GM23338 (cell line): Measurements from ENCODE around the gene SCFD2. TPM values are rescaled to one million over a fixed set of nuclear protein-coding genes. Genes with fewer than 3 reads are reported as not detected.

Source experiments
- ATAC-seq: fragments of 200-7000 bp; cut with Tn5 transposase; 3 replicates; pipeline ENCODE4 v1.9.1; 2020
- DNase-seq: peaks from one replicate; pipeline ENCODE4 v3.0.0-alpha.2; 2015; ENCODE audit warnings: low spot score
- H2AFZ ChIP-seq: fragments of 200-600 bp; sonication (generic); 2 replicates; pipeline ENCODE4 v1.8.0; 2016; ENCODE audit warnings: antibody characterized with exemption, mild to moderate bottlenecking, moderate library complexity
- H3F3A ChIP-seq: fragments of 200-600 bp; sonication (generic); replicated peaks from 2 replicates; pipeline ENCODE4 v1.8.0; 2017; ENCODE audit warnings: antibody characterized with exemption, mixed run types, low read depth
- H3K27ac ChIP-seq: fragments of 200-600 bp; sonication (generic); 2 replicates; pipeline ENCODE4 v1.6.1; 2016; ENCODE audit warnings: low read depth
- H3K27me3 ChIP-seq: fragments of 200-600 bp; sonication (generic); 2 replicates; pipeline ENCODE4 v1.8.0; 2016; ENCODE audit warnings: mild to moderate bottlenecking, mixed run types, moderate library complexity; ENCODE audit not compliant: insufficient read depth
- H3K36me3 ChIP-seq: fragments of 200-600 bp; sonication (generic); 2 replicates; pipeline ENCODE4 v1.8.0; 2016; ENCODE audit warnings: mild to moderate bottlenecking; ENCODE audit not compliant: insufficient read depth
- H3K4me1 ChIP-seq: fragments of 200-600 bp; sonication (generic); 2 replicates; pipeline ENCODE4 v1.8.0; 2016; ENCODE audit warnings: mild to moderate bottlenecking, moderate library complexity; ENCODE audit not compliant: insufficient read depth
- H3K4me2 ChIP-seq: fragments of 200-600 bp; sonication (generic); 2 replicates; pipeline ENCODE4 v1.7.1; 2017; ENCODE audit warnings: mixed run types
- H3K4me3 ChIP-seq: fragments of 200-600 bp; sonication (generic); 2 replicates; pipeline ENCODE4 v1.6.1; 2016; ENCODE audit warnings: mixed run types
- H3K79me2 ChIP-seq: fragments of 200-600 bp; sonication (generic); replicated peaks from 2 replicates; pipeline ENCODE4 v1.8.0; 2017; ENCODE audit warnings: mild to moderate bottlenecking; ENCODE audit not compliant: insufficient read depth
- H3K9me2 ChIP-seq: fragments of 200-600 bp; sonication (generic); 2 replicates; pipeline ENCODE4 v1.8.0; 2017; ENCODE audit not compliant: insufficient read depth
- H4K20me1 ChIP-seq: fragments of 200-600 bp; sonication (generic); replicated peaks from 2 replicates; pipeline ENCODE4 v1.8.0; 2017; ENCODE audit warnings: mild to moderate bottlenecking; ENCODE audit not compliant: insufficient read depth
- H3K27ac Mint-ChIP-seq: 2 replicates; pipeline ENCODE4 v1.8.0; 2020; ENCODE audit warnings: inconsistent platforms, mild to moderate bottlenecking, moderate library complexity, mixed read lengths
- H3K27me3 Mint-ChIP-seq: 3 replicates; pipeline ENCODE4 v1.8.0; 2022; ENCODE audit warnings: low read depth, mild to moderate bottlenecking, moderate library complexity, mixed read lengths, inconsistent platforms; ENCODE audit not compliant: insufficient read depth, poor library complexity
- H3K36me3 Mint-ChIP-seq: 3 replicates; pipeline ENCODE4 v1.8.0; 2021; ENCODE audit warnings: low read depth, mild to moderate bottlenecking, inconsistent platforms, moderate library complexity, mixed read lengths
- H3K4me1 Mint-ChIP-seq: 3 replicates; pipeline ENCODE4 v1.8.0; 2020; ENCODE audit warnings: mild to moderate bottlenecking, inconsistent platforms, mixed read lengths
- H3K4me3 Mint-ChIP-seq: 3 replicates; pipeline ENCODE4 v1.8.0; 2021; ENCODE audit warnings: moderate library complexity, mild to moderate bottlenecking, inconsistent platforms, mixed read lengths
- H3K9me3 Mint-ChIP-seq: 3 replicates; pipeline ENCODE4 v1.8.0; 2020; ENCODE audit warnings: moderate library complexity, mild to moderate bottlenecking, inconsistent platforms, mixed read lengths
- CREB1 ChIP-seq: fragments of 250-450 bp; sonication (Bioruptor Pico); IDR thresholded peaks from 2 replicates; pipeline ENCODE4 v1.5.0; 2020; ENCODE audit warnings: low read depth, mild to moderate bottlenecking, moderate library complexity
- CTCF ChIP-seq, 2 experiments: fragments of 200-600 bp in 1 of 2; sonication (generic) in 1 of 2; conservative IDR thresholded peaks; 2 replicates each; pipeline versions ENCODE4 v1.5.1 to v1.6.1; 2016 to 2017; ENCODE audit warnings: antibody characterized with exemption in 2 of 2, low read depth in 2 of 2, mild to moderate bottlenecking in 2 of 2, moderate library complexity in 1 of 2
- EZH2 ChIP-seq: fragments of 200-600 bp; sonication (generic); IDR thresholded peaks from one replicate; pipeline ENCODE4 v1.8.0; 2017; ENCODE audit warnings: antibody characterized with exemption, mild to moderate bottlenecking, low read depth; ENCODE audit not compliant: unreplicated experiment
- EZH2phosphoT487 ChIP-seq: fragments of 200-600 bp; sonication (generic); IDR thresholded peaks from one replicate; pipeline ENCODE4 v1.8.1; 2018; ENCODE audit warnings: antibody characterized with exemption; ENCODE audit not compliant: unreplicated experiment
- JUNB ChIP-seq: IDR thresholded peaks from one replicate; pipeline ENCODE4 v1.6.1; 2016; ENCODE audit warnings: antibody characterized with exemption; ENCODE audit not compliant: unreplicated experiment
- NANOG ChIP-seq: IDR thresholded peaks from 2 replicates; pipeline ENCODE4 v1.6.1; 2016; ENCODE audit warnings: antibody characterized with exemption, borderline replicate concordance
- POLR2AphosphoS5 ChIP-seq: IDR thresholded peaks from 2 replicates; pipeline ENCODE4 v1.6.1; 2016; ENCODE audit warnings: antibody characterized with exemption, low read depth
- REST ChIP-seq: IDR thresholded peaks from one replicate; pipeline ENCODE4 v1.6.1; 2018; ENCODE audit warnings: antibody characterized with exemption; ENCODE audit not compliant: unreplicated experiment
- STAT1 ChIP-seq: IDR thresholded peaks from one replicate; pipeline ENCODE4 v1.6.1; 2016; ENCODE audit warnings: antibody characterized with exemption; ENCODE audit not compliant: unreplicated experiment
- ZNF114 ChIP-seq: fragments of 250-450 bp; sonication (Bioruptor Pico); IDR thresholded peaks from 2 replicates; pipeline ENCODE4 v1.5.0; 2020; ENCODE audit warnings: mild to moderate bottlenecking, moderate library complexity
- ZNF331 ChIP-seq: fragments of 250-450 bp; sonication (Bioruptor Pico); IDR thresholded peaks from 2 replicates; pipeline ENCODE4 v1.5.0; 2020; ENCODE audit warnings: low read depth, mild to moderate bottlenecking, moderate library complexity
- ZNF462 ChIP-seq: fragments of 250-450 bp; sonication (Bioruptor Pico); IDR thresholded peaks from 2 replicates; pipeline ENCODE4 v1.5.0; 2020; ENCODE audit warnings: mild to moderate bottlenecking, moderate library complexity
- polyA plus RNA-seq: library from polyadenylated mRNA; unstranded; fragments of >200 nt; fragmentation: Nextera tagmentation; extraction: Ambion mirVana; gene quantifications from 2 replicates; pipeline ENCODE4 v1.2.1, GENCODE V29; 2016
- total RNA-seq: library from RNA; depleted of rRNA; stranded (reverse); fragments of >200 nt; shearing (Covaris generic); gene quantifications from 2 replicates; pipeline ENCODE4 v1.2.3, GENCODE V29; 2014
- TF ChIP-seq, protein P1 (sequence below): IDR thresholded peaks from 2 replicates; pipeline ENCODE4 v1.6.1; 2016; ENCODE audit warnings: antibody characterized with exemption

The SCFD2 gene
- total and polyA plus RNA-seq, 2 experiments from 2014 or later: 5.7 to 17.5 TPM

DNA sequence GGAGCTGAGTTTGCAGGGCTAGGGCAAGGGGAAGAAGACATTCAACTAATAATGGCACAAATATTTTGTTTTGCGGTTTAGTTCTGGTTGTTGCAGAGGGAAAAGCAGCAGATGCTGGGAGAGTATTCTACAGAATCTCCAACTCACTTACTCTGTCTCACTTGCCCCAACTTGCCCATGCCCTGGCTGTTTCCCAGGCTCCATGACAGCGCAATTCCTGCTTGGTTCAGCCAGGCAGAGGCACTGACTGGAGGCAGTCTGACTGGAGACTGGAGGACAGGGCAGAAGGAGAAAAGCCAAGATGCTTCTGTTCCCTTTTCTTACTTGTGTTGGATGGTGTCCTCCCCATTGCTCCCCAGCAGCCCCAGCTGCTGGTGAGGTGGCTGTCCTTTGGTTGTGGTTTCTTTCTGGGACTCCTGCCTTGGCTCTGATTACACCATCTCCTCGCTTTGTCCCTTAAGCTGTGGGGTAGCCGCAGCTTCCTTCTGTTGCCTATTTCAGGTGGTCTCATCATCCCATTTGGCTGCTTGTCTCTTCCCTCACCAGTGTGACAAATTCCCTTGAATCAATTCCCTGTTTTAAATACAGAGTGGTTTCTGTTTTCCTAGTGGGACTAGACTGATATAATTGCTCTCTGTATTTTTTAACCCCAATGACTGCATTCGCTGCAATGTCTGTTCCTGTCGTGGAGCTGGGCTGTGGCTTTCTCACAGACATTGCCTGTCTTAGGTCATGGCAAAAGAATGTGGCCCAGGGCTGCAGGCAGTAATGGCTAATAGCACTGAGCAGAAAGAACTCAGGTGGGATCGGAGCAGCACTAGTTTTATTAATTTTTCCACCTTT, 527.9 kb downstream of the SCFD2 start:
- peaks cover 82% of the 10 kb centered on the region for H3K4me1 Mint-ChIP-seq
- H3K4me1 ChIP-seq: peaks cover 42% of the 10 kb centered on the region
- no peaks in the 10 kb centered on the region for H3K36me3 ChIP-seq
- H3K27me3 Mint-ChIP-seq: peaks cover 13% of the 10 kb centered on the region
- H3K4me3 Mint-ChIP-seq: no peak overlapping the region
- H3K9me2 ChIP-seq: 0 out of 2 replicates have a peak, but pooled peaks cover under 1% of the 10 kb centered on the region
- H3F3A ChIP-seq: peaks cover 5% of the 10 kb centered on the region
- DNase-seq (no peak), ATAC-seq (no peak)
- H2AFZ ChIP-seq: no peak overlapping the region
- no peaks in the 10 kb centered on the region for H3K79me2 ChIP-seq
- H3K4me2 ChIP-seq: no peak overlapping the region
- no peak overlapping the region for H3K4me3 ChIP-seq
- no peaks in the 10 kb centered on the region for H3K27me3 ChIP-seq
- no peaks in the 10 kb centered on the region; the same call in 2 of the 3 replicates for H3K9me3 Mint-ChIP-seq
- TF ChIP-seq NANOG: no peak
- TF ChIP-seq EZH2phosphoT487: no peak
- no peak for TF ChIP-seq POLR2AphosphoS5
- TF ChIP-seq, protein P1, sequence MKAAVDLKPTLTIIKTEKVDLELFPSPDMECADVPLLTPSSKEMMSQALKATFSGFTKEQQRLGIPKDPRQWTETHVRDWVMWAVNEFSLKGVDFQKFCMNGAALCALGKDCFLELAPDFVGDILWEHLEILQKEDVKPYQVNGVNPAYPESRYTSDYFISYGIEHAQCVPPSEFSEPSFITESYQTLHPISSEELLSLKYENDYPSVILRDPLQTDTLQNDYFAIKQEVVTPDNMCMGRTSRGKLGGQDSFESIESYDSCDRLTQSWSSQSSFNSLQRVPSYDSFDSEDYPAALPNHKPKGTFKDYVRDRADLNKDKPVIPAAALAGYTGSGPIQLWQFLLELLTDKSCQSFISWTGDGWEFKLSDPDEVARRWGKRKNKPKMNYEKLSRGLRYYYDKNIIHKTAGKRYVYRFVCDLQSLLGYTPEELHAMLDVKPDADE: no peak
- TF ChIP-seq ZNF462: no peak
- TF ChIP-seq ZNF331 (CRISPR knock-in tag): no peak
- no peak for TF ChIP-seq EZH2
- TF ChIP-seq REST: no peak
- TF ChIP-seq CREB1: no peak
- no peak for TF ChIP-seq STAT1
- no peak for TF ChIP-seq JUNB
- TF ChIP-seq CTCF (conservative IDR thresholded peaks at IDR 0.05; ENCODE audit: low read depth in 2 of 2): no peak
- no peak for TF ChIP-seq ZNF114 (CRISPR knock-in tag)
- H3K36me3 Mint-ChIP-seq: no peaks in the 10 kb centered on the region
- H4K20me1 ChIP-seq: no peaks in the 10 kb centered on the region
- no peak overlapping the region for H3K27ac Mint-ChIP-seq
- H3K27ac ChIP-seq: no peak overlapping the region
